Upper lobe of left lung (tissue), 4 donors: ENCODE measurements around the gene CEP295NL.

Experiments
- CTCF ChIP-seq, 6 experiments: fragments of 450-650 bp in 4 of 6; fragments of 200-600 bp in 2 of 6; sonication (generic) in 2 of 6; IDR thresholded peaks; one replicate each; pipeline ENCODE4 v1.5.1; 2016 to 2019; ENCODE audit warnings: antibody characterized with exemption in 6 of 6
- POLR2A ChIP-seq, 4 donors: fragments of 450-650 bp; IDR thresholded peaks; one replicate each; pipeline ENCODE4 v1.5.1; 2016 to 2017; ENCODE audit warnings: antibody characterized with exemption in 4 of 4, mild to moderate bottlenecking in 2 of 4

- TF ChIP-seq CTCF (IDR thresholded peaks at IDR 0.05) = no peak
- no peak for TF ChIP-seq POLR2A (IDR thresholded peaks at IDR 0.05)
These were observed 10.1 kb upstream of the CEP295NL start for GRCh38 chr17:78913115-78913514.
